Liver (tissue), 3 donors: ENCODE data around the gene CLEC16A.

Experiments
- ATF3 ChIP-seq: IDR thresholded peaks from 2 replicates; pipeline ENCODE4 v1.6.1; 2016; ENCODE audit warnings: antibody characterized with exemption
- GABPA ChIP-seq, 2 donors: IDR thresholded peaks in 1 of 2; conservative IDR thresholded peaks in 1 of 2; 2 replicates each; pipeline ENCODE4 v1.6.1; 2016; ENCODE audit warnings: antibody characterized with exemption in 2 of 2, mild to moderate bottlenecking in 1 of 2, moderate library complexity in 1 of 2
- RAD21 ChIP-seq, 2 donors: IDR thresholded peaks; 2 replicates each; pipeline ENCODE4 v1.6.1; 2016; ENCODE audit warnings: antibody characterized with exemption in 2 of 2, mild to moderate bottlenecking in 2 of 2
- TAF1 ChIP-seq: conservative IDR thresholded peaks from 2 replicates; pipeline ENCODE4 v1.6.1; 2016; ENCODE audit warnings: antibody characterized with exemption, mild to moderate bottlenecking
- TF ChIP-seq, protein P1 (sequence below): IDR thresholded peaks from 2 replicates; pipeline ENCODE4 v1.6.1; 2016; ENCODE audit warnings: antibody characterized with exemption, mild to moderate bottlenecking
- TF ChIP-seq, protein P2 (sequence below): fragments of 150-350 bp; IDR thresholded peaks from 2 replicates; pipeline ENCODE4 v1.5.1; 2017; ENCODE audit warnings: improper control_type of control experiment, low read depth, low read length; ENCODE audit not compliant: missing input control
- TF ChIP-seq, protein P3 (sequence below): IDR thresholded peaks from 2 replicates; pipeline ENCODE4 v1.6.1; 2016; ENCODE audit warnings: antibody characterized with exemption
- donor health status: healthy.
- donor health status: healthy.

DNA sequence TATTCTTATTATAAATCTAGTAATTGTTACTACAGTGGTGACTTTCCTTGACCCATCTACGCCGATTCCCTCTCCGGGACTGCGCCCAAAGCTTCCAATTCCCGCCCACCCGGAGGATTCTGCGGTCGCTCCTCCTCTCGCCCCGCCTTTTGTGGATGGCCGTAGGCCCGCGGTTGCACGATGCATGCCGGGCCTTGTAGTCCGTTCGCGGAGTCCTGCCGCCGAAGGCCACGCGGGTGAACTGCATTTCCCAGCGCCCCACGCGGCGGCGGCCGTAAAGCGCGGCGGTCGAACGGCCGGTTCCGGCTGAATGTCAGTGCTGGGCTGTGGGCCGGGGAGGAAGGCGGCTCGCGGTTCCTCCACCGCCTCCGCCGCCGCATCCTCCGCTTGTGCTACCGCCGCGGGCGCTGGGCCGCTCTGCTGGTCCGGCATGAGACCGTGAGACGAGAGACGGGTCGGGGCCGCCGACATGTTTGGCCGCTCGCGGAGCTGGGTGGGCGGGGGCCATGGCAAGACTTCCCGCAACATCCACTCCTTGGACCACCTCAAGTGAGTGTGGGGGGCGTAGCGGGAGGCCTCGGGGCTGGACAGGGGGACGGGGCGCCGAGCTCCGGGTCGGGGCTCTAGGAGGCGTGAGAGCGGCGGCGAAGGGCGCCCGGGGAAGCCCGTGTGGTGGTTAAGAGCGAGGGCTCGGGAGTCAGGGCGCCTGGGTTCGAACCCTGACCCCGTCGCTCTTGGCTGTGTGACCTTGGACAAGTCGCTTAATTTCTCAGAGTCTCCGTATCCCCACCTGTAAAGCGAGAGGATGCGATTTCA, at the start of gene CLEC16A:
- TF ChIP-seq TAF1 (no peak), GABPA (IDR thresholded peaks at IDR 0.05 in 1 of 2, conservative IDR thresholded peaks at IDR 0.05 in 1 of 2) (peak in 1 of 2 donors; percentile 88), ATF3 (no peak), RAD21 (IDR thresholded peaks at IDR 0.05) (peak in 1 of 2 donors; percentile 24)
- TF ChIP-seq, protein P1, sequence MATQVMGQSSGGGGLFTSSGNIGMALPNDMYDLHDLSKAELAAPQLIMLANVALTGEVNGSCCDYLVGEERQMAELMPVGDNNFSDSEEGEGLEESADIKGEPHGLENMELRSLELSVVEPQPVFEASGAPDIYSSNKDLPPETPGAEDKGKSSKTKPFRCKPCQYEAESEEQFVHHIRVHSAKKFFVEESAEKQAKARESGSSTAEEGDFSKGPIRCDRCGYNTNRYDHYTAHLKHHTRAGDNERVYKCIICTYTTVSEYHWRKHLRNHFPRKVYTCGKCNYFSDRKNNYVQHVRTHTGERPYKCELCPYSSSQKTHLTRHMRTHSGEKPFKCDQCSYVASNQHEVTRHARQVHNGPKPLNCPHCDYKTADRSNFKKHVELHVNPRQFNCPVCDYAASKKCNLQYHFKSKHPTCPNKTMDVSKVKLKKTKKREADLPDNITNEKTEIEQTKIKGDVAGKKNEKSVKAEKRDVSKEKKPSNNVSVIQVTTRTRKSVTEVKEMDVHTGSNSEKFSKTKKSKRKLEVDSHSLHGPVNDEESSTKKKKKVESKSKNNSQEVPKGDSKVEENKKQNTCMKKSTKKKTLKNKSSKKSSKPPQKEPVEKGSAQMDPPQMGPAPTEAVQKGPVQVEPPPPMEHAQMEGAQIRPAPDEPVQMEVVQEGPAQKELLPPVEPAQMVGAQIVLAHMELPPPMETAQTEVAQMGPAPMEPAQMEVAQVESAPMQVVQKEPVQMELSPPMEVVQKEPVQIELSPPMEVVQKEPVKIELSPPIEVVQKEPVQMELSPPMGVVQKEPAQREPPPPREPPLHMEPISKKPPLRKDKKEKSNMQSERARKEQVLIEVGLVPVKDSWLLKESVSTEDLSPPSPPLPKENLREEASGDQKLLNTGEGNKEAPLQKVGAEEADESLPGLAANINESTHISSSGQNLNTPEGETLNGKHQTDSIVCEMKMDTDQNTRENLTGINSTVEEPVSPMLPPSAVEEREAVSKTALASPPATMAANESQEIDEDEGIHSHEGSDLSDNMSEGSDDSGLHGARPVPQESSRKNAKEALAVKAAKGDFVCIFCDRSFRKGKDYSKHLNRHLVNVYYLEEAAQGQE: peak; percentile 56
- TF ChIP-seq, protein P2, sequence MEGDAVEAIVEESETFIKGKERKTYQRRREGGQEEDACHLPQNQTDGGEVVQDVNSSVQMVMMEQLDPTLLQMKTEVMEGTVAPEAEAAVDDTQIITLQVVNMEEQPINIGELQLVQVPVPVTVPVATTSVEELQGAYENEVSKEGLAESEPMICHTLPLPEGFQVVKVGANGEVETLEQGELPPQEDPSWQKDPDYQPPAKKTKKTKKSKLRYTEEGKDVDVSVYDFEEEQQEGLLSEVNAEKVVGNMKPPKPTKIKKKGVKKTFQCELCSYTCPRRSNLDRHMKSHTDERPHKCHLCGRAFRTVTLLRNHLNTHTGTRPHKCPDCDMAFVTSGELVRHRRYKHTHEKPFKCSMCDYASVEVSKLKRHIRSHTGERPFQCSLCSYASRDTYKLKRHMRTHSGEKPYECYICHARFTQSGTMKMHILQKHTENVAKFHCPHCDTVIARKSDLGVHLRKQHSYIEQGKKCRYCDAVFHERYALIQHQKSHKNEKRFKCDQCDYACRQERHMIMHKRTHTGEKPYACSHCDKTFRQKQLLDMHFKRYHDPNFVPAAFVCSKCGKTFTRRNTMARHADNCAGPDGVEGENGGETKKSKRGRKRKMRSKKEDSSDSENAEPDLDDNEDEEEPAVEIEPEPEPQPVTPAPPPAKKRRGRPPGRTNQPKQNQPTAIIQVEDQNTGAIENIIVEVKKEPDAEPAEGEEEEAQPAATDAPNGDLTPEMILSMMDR: no peak
- TF ChIP-seq, protein P3, sequence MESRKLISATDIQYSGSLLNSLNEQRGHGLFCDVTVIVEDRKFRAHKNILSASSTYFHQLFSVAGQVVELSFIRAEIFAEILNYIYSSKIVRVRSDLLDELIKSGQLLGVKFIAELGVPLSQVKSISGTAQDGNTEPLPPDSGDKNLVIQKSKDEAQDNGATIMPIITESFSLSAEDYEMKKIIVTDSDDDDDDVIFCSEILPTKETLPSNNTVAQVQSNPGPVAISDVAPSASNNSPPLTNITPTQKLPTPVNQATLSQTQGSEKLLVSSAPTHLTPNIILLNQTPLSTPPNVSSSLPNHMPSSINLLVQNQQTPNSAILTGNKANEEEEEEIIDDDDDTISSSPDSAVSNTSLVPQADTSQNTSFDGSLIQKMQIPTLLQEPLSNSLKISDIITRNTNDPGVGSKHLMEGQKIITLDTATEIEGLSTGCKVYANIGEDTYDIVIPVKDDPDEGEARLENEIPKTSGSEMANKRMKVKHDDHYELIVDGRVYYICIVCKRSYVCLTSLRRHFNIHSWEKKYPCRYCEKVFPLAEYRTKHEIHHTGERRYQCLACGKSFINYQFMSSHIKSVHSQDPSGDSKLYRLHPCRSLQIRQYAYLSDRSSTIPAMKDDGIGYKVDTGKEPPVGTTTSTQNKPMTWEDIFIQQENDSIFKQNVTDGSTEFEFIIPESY: peak; percentile 49
